Glomerular visceral epithelial cell (primary cell): ENCODE results near the gene ADAM15.
A peak's percentile ranks its signal among the peaks of the same experiment; 100 is the strongest.

Experiments used
- DNase-seq: peaks from one replicate; pipeline ENCODE4 v3.0.0-alpha.2; 2016; ENCODE audit errors: extremely low spot score

The ADAM15 gene, protein sequence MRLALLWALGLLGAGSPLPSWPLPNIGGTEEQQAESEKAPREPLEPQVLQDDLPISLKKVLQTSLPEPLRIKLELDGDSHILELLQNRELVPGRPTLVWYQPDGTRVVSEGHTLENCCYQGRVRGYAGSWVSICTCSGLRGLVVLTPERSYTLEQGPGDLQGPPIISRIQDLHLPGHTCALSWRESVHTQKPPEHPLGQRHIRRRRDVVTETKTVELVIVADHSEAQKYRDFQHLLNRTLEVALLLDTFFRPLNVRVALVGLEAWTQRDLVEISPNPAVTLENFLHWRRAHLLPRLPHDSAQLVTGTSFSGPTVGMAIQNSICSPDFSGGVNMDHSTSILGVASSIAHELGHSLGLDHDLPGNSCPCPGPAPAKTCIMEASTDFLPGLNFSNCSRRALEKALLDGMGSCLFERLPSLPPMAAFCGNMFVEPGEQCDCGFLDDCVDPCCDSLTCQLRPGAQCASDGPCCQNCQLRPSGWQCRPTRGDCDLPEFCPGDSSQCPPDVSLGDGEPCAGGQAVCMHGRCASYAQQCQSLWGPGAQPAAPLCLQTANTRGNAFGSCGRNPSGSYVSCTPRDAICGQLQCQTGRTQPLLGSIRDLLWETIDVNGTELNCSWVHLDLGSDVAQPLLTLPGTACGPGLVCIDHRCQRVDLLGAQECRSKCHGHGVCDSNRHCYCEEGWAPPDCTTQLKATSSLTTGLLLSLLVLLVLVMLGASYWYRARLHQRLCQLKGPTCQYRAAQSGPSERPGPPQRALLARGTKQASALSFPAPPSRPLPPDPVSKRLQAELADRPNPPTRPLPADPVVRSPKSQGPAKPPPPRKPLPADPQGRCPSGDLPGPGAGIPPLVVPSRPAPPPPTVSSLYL

DNA sequence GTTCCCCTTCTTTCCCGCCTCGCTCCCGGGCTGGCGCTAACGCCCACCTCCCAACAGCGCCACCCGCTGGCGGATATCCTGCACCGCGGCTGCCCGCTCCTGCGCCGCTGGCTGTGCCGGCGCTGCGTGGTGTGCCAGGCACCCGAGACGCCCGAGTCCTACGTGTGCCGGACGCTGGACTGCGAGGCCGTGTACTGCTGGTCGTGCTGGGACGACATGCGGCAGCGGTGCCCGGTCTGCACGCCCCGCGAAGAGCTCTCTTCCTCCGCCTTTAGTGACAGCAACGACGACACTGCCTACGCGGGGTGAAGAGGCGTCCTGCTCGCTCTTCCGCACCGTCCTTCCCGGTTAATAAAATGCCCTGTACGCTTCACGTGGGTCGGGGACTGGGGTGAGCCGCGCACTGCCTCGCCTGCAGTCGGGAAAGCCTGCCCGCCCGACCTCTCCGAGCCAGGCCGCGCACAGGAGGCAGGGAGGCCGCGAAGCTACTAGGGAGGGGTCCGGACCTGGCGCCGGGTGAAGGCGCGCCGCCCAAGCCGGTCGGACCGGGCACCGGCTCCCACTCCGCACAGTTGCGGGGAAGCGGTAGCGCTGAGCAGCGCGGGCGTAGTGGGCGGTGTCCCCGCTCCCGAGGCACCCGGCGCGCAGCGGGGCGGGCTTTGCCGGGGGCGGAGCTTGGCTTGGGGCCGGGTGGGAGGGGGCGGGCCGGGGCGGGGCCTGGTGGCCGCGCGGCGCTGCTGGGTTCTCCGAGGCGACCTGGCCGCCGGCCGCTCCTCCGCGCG, at the start of gene ADAM15:
TSS of gene ADAM15 (plus strand) at position 757 of the 782 bp plus-strand sequence. CDS start 71 bp downstream, outside the sequence.
- DNase-seq: peak; percentile 83

- DNase-seq: no peak
Observed at GRCh38 chr1:155001425-155001674, 49.8 kb upstream of the ADAM15 start.

DNA sequence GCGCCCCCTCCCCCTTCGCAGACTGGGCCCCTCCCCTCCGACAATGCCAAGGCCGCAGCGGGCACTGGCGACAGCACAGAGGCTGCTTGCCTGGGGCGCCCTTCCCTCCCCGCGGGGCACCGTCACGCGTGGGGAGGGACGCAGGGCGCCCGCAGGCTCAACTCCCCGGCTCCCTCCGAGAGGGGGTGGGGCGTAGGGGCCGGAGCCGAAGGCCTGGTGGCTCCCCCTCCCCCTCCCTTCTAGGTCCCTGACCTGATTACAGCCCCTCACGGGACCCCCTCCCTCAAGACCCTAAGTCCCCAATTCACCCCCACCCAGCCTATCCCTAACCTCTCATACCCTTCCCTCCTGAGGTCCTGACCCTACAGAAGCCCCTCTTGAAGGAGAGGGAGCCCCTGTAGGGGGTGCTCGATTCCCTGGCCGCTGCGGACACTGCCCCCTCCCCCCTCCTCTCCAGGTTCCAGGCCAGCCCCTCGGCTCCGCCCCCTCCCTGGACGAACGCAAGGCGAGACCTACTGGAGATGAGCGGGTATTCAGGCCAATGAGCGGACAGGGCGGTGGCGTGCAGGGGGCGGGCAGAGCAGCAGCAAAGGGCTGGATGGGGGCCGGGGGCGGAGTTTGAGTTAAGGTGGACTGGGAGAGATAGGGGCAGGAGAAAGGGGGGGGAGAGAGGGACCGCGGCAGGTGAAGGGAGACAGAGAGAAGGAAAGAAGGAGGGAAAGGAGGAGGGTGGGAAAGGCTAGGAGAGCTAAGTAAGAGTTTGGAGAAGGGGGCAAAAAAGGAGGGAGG, 49.2 kb upstream of the ADAM15 start:
- peak; percentile 100 for DNase-seq

DNA sequence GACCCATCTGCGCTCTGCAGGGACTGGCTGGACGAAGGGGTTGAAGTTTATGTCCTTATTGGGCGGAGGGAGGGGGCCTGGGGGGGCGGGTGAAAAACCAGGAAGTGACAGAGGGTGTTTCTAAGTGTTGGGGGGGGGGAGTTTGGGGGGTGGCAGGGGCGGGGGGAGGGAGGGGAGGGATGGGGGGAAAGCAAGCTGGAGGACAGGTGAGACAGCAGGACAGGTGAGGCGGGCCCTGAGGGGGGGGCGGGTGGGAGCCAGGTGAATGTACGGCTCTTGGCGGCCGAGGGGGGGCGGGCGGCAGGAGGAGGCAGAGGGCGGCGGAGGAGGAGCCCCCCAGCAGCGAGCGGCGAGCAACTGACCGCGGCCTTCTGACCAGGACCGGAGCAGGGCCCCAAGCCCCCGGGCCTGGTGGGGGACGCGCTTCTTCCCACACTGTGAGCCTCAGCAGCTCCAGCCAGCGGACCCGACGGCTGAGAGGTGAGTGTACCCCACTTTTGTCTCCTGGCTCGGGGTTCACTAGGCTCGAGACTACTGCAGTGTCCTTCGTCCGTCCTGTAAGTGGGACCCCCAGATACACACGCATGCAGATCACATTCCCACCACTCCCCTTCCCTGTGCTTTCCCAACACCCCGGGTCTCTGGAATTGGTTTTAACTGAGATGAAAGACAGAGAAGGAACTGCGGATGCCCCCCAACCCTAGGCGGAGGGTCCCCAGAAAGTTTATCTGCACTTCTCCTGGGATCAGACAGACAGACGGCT, 48.5 kb upstream of the ADAM15 start, which contains the start of gene ZBTB7B:
TSS of gene ZBTB7B (plus strand) at position 339 of the 763 bp plus-strand sequence. CDS start 11,859 bp downstream, outside the sequence.
- DNase-seq: peak; percentile 56

GRCh38 chr1:155003227-155003765, 47.8 kb upstream of the ADAM15 start:
- DNase-seq: peak; percentile 37

DNA sequence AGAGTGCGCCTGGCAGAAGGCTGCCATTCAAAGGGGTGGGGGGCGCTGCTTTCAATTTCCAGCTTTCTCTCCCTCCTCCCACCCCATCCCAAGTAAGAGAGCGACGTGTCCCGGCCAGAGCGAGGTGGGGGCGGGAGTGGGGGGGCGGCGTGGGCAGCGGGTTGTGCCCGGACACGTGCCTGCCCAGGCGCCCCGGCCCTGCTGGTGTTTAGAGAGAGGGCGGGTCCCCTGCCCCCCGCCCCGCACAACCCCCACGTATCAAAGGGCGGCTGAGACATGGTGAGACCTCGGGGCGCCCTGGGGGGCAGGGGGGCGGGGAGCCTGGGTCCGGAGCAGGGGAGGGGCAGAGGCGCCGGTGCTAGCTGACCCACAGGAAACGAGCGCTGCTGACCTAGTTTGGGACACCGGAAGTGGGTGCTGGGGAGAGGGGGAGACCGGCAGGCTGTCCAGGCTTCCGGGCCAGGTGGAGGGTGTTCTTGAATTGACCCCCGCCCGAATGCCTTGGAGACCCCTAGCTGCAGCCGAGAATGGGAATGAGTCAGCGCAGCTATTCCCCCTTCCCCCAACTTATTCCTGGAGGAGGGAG, 47.3 kb upstream of the ADAM15 start:
- peak; percentile 81 for DNase-seq

GRCh38 chr1:155004352-155005075, 46.6 kb upstream of the ADAM15 start:
- no peak for DNase-seq

GRCh38 chr1:155005076-155006011, 45.8 kb upstream of the ADAM15 start:
- DNase-seq: peak; percentile 41

DNA sequence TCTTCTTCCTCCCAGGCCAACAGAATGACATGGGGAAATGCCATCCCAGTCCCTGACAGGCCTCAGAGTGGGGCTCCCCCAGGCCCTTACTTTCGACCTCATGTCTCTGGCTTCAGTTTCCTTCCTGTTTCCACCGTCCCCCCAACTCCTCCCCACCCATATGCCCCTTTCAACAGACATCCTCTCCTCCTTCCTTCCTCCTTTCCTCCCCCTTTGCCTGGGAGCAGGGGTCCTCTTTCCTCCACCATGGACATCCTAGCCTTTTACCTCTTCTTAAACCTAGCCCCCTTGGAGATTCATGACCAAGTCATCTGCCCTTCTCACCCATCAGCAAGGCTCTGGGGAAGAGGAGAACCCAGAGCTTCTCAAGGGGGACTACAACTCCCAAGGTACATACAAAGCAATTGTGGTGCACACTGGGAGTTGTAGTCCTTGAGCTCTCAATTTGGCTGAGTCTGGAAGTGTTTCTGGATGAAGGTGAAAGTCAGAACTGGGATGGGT, 44.5 kb upstream of the ADAM15 start:
- DNase-seq: no peak

- no peak for DNase-seq
Observed at GRCh38 chr1:155007251-155007828, 43.8 kb upstream of the ADAM15 start.

DNA sequence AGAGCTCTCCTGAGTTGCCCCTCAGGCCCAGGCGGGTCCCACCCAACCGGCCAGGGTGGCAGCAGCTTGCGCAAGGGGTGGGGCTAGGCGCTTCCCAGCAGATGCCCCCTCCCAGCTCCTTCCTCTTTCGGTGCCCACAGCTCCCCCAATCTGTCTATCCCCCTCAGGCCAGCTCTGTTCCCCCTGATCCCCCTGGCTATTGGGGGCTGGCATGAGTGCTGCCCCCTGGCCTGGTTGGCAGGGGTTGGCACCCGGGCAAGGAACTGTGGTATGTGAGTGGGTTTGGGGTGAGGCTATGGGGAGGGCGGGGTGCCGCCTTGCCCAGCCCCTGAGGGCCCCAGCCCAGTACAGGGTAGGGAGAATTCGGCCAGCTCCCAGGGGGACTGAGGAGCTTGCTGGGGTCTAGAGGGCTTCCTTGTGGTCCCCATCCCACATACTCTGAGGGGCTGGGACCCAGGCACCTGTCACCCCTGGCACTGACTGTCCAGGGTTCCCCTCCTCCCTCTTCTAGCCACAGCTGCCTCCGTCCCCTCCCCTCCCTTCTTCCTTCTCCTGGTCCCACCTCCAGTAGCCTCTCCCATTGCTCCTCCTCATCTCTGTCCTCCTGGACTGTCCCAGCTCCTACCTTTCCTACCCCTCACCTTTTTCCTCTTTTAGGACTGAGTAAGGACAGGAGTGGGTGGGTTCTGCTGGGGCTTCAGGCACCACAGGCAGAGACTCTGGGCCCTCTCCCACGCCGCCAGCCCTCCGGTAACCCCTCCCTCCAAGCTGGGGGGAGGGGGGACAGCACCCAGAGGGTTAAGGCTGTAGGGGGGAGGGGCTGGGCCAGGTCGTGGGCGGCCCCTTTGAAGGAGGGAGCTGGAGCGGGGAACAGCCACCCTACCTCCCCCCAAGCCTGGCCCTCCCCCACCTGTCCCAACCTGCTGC, 42.8 kb upstream of the ADAM15 start:
- no peak for DNase-seq

DNA sequence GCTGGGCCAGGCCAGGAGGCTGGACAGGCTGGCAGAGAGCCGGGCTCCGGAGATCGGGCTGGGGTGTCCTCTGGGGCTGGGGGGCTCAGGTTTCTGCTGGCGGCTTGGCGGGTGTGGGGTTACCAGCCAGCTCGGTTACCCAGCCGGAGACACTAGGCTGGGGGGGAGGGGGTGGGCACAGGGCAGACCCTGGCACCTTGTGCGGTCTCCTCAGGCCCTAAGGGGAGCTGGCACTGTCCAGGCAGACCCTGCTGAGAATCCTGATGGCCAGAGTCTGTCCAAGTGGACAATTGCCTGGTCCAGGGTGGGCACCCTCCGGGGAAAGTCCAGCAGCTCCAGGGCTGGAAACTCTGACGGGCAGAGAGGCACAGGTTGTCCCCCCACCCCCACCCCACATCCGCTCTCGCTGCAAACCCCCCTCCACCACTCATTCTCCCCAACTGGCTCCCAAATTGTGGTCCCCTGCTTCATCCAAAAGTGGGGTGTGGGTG, 41.9 kb upstream of the ADAM15 start:
- no peak for DNase-seq

DNA sequence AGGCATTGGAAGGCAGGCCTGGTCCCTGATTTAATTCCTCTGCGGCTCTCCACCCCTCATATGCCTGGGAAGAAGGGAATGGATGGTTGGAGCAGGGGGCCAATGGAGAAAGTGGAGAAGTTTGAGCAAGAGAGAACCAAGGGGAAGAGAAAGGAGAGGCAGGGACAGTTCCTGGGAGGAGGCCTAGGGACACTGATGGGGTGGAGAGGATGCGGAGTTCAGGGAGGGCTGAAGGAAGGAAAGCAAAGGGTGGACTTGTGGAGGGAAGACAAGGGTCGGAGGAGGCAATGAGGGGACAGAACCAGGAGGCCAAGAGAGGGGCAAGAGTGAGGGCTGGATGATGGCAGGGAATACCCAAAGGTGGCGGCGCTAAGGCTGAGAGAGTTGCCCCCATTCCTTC, 41.4 kb upstream of the ADAM15 start:
- DNase-seq: no peak

DNA sequence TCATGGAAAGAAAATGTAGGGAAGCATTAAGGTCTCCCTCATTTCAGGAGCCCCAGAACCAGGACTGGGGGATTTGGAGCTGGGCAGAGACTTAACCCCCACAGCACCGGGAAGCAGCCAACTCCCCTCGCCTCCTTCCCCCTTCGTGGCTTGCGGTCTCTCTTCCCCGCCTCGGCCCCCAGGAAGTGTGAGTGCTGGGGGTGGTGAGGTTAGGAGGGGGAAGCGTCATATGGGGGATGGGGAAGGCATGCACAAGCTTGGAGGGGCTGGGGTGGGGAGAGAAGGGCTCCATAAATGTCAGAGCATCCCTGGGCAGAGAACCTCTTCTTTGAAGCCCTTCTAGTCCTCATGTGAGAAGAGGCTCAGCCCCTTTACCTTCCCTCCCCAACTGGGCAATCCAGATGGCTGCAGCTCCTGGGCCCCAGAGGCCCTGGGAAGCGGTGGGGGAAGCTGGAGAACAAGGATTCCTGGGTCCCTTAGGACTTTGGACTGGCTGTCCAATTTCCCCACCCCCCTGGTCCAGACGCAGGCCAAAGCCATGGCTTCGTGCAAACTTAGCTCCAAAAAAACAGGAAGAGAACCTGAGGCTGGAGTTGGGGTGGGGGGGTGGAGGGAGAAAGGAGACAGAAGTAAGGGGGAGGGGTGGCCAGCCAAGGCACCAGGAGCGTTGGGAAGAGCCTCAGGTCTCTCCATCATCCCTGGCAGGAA, 40.8 kb upstream of the ADAM15 start:
- no peak for DNase-seq

- DNase-seq: no peak
Observed at GRCh38 chr1:155011004-155011416, 40.1 kb upstream of the ADAM15 start.
